Caco-2 (cell line): Measurements from ENCODE around the gene KLHL26. TPM values are rescaled to one million over a fixed set of nuclear protein-coding genes. Genes with fewer than 3 reads are reported as not detected.
A peak's percentile ranks its signal among the peaks of the same experiment; 100 is the strongest.

Experiments
- BruUV-seq: library from RNA; stranded (reverse); fragments of 400-500 nt; replicated peaks from 2 replicates; lab custom pipeline; 2021; lab: Mats Ljungman, UMichigan
- CTCF ChIA-PET: fragments of 300-600 bp; sonication (Branson Sonifier 250); formaldehyde crosslinking; loops from one replicate; lab custom pipeline; 2022; ENCODE audit warnings: antibody characterized with exemption; lab: Charles Lee
- POLR2A ChIA-PET: fragments of 300-600 bp; sonication (Branson Sonifier 250); formaldehyde crosslinking; loops from one replicate; lab custom pipeline; 2022; ENCODE audit warnings: antibody characterized with exemption; lab: Charles Lee
- DNase-seq, 2 experiments: peaks; one replicate each; pipeline versions ENCODE4 v3.0.0 to v3.0.0-alpha.2; 2020 to 2022
- H3K27me3 ChIP-seq: replicated peaks from 2 replicates; pipeline ENCODE4 v1.6.0; 2011; ENCODE audit warnings: low read length; ENCODE audit not compliant: control insufficient read depth, insufficient read depth
- H3K36me3 ChIP-seq: 2 replicates; pipeline ENCODE4 v1.5.1; 2011; ENCODE audit warnings: low read length; ENCODE audit not compliant: control insufficient read depth, insufficient read depth
- H3K4me1 ChIP-seq: fragments of 250-450 bp; sonication (Bioruptor Pico); 2 replicates; pipeline ENCODE4 v1.5.1; 2020; ENCODE audit warnings: mild to moderate bottlenecking
- H3K4me3 ChIP-seq: 2 replicates; pipeline ENCODE4 v1.5.1; 2011; ENCODE audit warnings: low read depth, mild to moderate bottlenecking, control low read depth, low read length
- H3K9me3 ChIP-seq: fragments of 250-450 bp; sonication (Bioruptor Pico); 2 replicates; pipeline ENCODE4 v1.5.1; 2020; ENCODE audit warnings: mild to moderate bottlenecking, moderate library complexity
- H3K27ac Mint-ChIP-seq: one replicate; pipeline ENCODE4 v1.8.0; 2022; ENCODE audit warnings: mixed read lengths; ENCODE audit not compliant: unreplicated experiment
- H3K27me3 Mint-ChIP-seq: one replicate; pipeline ENCODE4 v1.8.0; 2022; ENCODE audit warnings: mixed read lengths; ENCODE audit not compliant: insufficient read depth, unreplicated experiment
- H3K36me3 Mint-ChIP-seq: one replicate; pipeline ENCODE4 v1.8.0; 2022; ENCODE audit warnings: mild to moderate bottlenecking, mixed read lengths; ENCODE audit not compliant: insufficient read depth, unreplicated experiment
- H3K4me1 Mint-ChIP-seq: one replicate; pipeline ENCODE4 v1.8.0; 2022; ENCODE audit warnings: low read depth, mixed read lengths; ENCODE audit not compliant: unreplicated experiment
- H3K4me3 Mint-ChIP-seq: one replicate; pipeline ENCODE4 v1.8.0; 2022; ENCODE audit warnings: mild to moderate bottlenecking, moderate library complexity, mixed read lengths; ENCODE audit not compliant: unreplicated experiment
- H3K9me3 Mint-ChIP-seq: one replicate; pipeline ENCODE4 v1.8.0; 2022; ENCODE audit warnings: mixed read lengths; ENCODE audit not compliant: unreplicated experiment
- CTCF ChIP-seq, 2 experiments: fragments of 200-600 bp in 1 of 2; IDR thresholded peaks; 1 replicate in 1 of 2; 2 replicates in 1 of 2; pipeline versions ENCODE4 v1.5.1 to v1.8.0; 2011 to 2022; ENCODE audit warnings: antibody characterized with exemption in 1 of 2, control low read depth in 1 of 2, inconsistent platforms in 1 of 2, low read depth in 1 of 2, low read length in 1 of 2, mild to moderate bottlenecking in 1 of 2, moderate library complexity in 1 of 2; ENCODE audit not compliant: insufficient read depth in 1 of 2, severe bottlenecking in 1 of 2, unreplicated experiment in 1 of 2
- intact Hi-C: fragments of 100-400 bp; cut with micrococcal nuclease; formaldehyde crosslinking; loops from one replicate; pipeline ENCODE4 v1.10.0; 2022; ENCODE audit not compliant: unreplicated experiment
- total RNA-seq: library from RNA; stranded (reverse); gene quantifications from 2 replicates; pipeline ENCODE4 v1.2.3, GENCODE V29; 2022

The KLHL26 gene
- total RNA-seq, 1 experiment from 2014 or later = 9.8 TPM

DNA sequence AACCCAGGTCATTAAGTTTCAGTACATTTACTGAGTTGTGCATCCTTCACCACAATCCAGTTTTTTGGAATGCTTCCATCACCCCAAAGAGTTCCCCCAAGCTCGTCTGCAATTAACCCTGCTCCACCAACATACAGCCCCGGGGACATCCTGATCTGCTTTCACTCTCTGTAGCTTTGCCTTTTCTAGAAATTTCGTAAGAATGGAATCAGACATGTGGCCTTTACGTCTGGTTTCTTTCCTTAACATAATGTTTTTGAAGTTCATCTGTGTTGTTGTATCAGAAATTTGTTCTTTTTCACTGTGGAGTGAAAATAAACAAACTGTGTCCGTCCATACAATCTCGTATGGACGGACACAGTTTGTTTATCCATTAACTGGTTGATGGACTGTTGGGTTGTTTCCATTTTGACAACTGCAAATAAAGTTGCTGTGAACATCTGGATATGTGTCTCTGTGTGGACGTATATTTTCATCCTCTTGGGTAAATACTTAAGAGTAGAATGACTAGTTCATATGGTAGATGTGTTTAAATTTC is 2.9 kb downstream of the KLHL26 start:
- no peak for DNase-seq
- peaks cover 15% of the 10 kb centered on the region for H3K4me1 ChIP-seq
- H3K9me3 ChIP-seq = no peaks in the 10 kb centered on the region
- H3K36me3 Mint-ChIP-seq = peaks cover 9% of the 10 kb centered on the region
- no peaks in the 10 kb centered on the region for H3K36me3 ChIP-seq
- ChIA-PET POLR2A (no interaction called here), CTCF (interaction anchor here (0.5 to 0.7 kb wide), 2 partner anchors 21 to 189 kb away, joined by 3 read pairs; no protein-coding TSS in a partner anchor)
- H3K4me3 Mint-ChIP-seq = no peak overlapping the region
- H3K4me1 Mint-ChIP-seq = peaks cover 12% of the 10 kb centered on the region
- no peak overlapping the region for H3K4me3 ChIP-seq
- peaks cover 1% of the 10 kb centered on the region for H3K27me3 Mint-ChIP-seq
- H3K27ac Mint-ChIP-seq = no peak overlapping the region
- no TSS peak for BruUV-seq
- intact Hi-C loops = no loop called here
- TF ChIP-seq CTCF (IDR thresholded peaks at IDR 0.05; ENCODE audit: insufficient read depth in 1 of 2, low read depth in 1 of 2, low read length in 1 of 2, severe bottlenecking in 1 of 2, unreplicated experiment in 1 of 2) = no peak
- no peaks in the 10 kb centered on the region for H3K9me3 Mint-ChIP-seq
- no peaks in the 10 kb centered on the region for H3K27me3 ChIP-seq

DNA sequence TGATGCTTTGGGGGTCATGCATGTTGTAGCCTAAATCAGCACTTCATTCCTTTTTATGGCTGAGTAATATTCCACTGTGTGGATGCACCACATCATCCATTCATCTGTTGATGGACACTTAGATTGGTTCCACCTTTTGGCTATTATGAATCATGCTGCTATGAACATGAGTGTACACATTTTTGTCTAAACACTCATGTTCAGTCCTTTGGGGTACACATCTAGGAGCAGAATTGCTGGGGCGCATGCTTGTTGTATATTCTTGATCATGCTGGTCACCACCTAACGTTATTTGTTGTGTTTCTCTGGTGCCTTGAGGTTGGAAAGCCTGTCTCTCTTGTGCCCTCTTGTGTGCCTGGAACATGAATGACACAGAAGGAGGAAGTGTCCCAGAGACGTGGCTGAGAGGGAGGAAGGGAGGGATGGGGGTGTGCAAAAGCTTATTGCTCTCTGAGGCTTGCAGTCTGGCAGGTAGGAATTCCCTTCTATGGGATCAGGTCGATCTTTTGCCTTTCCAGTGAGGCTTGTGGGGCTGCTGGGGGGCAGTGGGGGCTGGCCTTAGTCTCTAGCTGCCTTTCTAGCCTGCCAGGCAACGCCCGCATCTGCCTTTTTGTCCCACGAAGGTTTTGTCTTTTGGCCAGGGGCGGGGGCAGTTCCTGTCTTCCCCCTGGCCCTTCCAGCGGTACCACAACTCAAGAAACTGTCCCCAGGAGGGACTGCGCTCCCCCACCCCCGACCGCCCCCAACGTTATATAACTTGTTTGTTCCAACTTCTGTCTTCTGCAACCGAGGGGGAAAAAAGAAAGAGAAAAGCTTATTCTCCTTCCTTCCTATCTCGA is 7.6 kb downstream of the KLHL26 start:
- no peaks in the 10 kb centered on the region for H3K36me3 Mint-ChIP-seq
- POLR2A ChIA-PET = no interaction called here
- no TSS peak for BruUV-seq
- peak in 1 of 2 experiments; percentile 13 for TF ChIP-seq CTCF (IDR thresholded peaks at IDR 0.05; ENCODE audit: insufficient read depth in 1 of 2, low read depth in 1 of 2, low read length in 1 of 2, severe bottlenecking in 1 of 2, unreplicated experiment in 1 of 2)
- no peaks in the 10 kb centered on the region for H3K27me3 Mint-ChIP-seq
- H3K9me3 ChIP-seq = no peaks in the 10 kb centered on the region
- CTCF ChIA-PET = no interaction called here
- intact Hi-C loops = no loop called here
- H3K4me3 Mint-ChIP-seq = no peak overlapping the region
- H3K27ac Mint-ChIP-seq = no peak overlapping the region
- H3K9me3 Mint-ChIP-seq = no peaks in the 10 kb centered on the region
- H3K36me3 ChIP-seq = no peaks in the 10 kb centered on the region
- no peaks in the 10 kb centered on the region for H3K4me1 Mint-ChIP-seq
- H3K4me1 ChIP-seq = no peaks in the 10 kb centered on the region
- H3K4me3 ChIP-seq = no peak overlapping the region
- no peak for DNase-seq
- no peaks in the 10 kb centered on the region for H3K27me3 ChIP-seq

DNA sequence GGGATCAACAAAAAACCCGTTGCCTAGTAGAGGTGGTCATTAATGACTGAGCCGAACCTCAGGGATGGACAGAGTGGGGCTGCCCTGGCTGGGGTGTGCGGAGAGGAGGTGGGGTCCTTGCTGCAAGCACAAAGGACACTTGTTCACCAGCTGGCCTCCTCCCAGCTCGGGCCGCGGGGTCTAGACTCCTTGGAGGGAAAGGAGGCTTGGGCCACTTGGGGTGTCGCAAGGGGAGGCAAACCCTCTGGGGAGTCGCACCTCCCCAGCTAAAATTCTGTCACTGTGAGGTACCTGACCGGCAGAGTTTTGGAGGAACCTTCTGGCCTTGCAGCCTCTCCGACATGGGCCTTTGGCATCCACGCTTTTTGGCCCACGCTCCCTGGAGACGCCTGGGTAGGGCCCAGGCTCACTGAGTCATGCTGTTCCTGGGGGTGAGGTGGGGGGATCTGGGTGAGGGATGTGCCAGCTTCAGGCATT is 8.2 kb downstream of the KLHL26 start:
- Mint-ChIP-seq H3K27ac (no peak overlapping the region), H3K9me3 (no peaks in the 10 kb centered on the region), H3K27me3 (no peaks in the 10 kb centered on the region), H3K36me3 (no peaks in the 10 kb centered on the region), H3K4me3 (no peak overlapping the region), H3K4me1 (no peaks in the 10 kb centered on the region)
- intact Hi-C loops = no loop called here
- Histone ChIP-seq H3K36me3 (no peaks in the 10 kb centered on the region; the same call in 1 of the 2 replicates), H3K4me3 (no peak overlapping the region), H3K9me3 (no peaks in the 10 kb centered on the region), H3K27me3 (no peaks in the 10 kb centered on the region), H3K4me1 (no peaks in the 10 kb centered on the region)
- TF ChIP-seq CTCF (IDR thresholded peaks at IDR 0.05; ENCODE audit: insufficient read depth in 1 of 2, low read depth in 1 of 2, low read length in 1 of 2, severe bottlenecking in 1 of 2, unreplicated experiment in 1 of 2) = no peak
- POLR2A ChIA-PET = no interaction called here
- CTCF ChIA-PET = no interaction called here
- no peak for DNase-seq
- no TSS peak for BruUV-seq
